ENCODE results near the gene PTPRC. TPM values are rescaled to one million over a fixed set of nuclear protein-coding genes. Genes with fewer than 3 reads are reported as not detected.
"Not testable (repeated sequence)": the region's sequence is repeated elsewhere in the genome, so short reads cannot be mapped to it uniquely, and the experiment has no call there.

The PTPRC gene, protein sequence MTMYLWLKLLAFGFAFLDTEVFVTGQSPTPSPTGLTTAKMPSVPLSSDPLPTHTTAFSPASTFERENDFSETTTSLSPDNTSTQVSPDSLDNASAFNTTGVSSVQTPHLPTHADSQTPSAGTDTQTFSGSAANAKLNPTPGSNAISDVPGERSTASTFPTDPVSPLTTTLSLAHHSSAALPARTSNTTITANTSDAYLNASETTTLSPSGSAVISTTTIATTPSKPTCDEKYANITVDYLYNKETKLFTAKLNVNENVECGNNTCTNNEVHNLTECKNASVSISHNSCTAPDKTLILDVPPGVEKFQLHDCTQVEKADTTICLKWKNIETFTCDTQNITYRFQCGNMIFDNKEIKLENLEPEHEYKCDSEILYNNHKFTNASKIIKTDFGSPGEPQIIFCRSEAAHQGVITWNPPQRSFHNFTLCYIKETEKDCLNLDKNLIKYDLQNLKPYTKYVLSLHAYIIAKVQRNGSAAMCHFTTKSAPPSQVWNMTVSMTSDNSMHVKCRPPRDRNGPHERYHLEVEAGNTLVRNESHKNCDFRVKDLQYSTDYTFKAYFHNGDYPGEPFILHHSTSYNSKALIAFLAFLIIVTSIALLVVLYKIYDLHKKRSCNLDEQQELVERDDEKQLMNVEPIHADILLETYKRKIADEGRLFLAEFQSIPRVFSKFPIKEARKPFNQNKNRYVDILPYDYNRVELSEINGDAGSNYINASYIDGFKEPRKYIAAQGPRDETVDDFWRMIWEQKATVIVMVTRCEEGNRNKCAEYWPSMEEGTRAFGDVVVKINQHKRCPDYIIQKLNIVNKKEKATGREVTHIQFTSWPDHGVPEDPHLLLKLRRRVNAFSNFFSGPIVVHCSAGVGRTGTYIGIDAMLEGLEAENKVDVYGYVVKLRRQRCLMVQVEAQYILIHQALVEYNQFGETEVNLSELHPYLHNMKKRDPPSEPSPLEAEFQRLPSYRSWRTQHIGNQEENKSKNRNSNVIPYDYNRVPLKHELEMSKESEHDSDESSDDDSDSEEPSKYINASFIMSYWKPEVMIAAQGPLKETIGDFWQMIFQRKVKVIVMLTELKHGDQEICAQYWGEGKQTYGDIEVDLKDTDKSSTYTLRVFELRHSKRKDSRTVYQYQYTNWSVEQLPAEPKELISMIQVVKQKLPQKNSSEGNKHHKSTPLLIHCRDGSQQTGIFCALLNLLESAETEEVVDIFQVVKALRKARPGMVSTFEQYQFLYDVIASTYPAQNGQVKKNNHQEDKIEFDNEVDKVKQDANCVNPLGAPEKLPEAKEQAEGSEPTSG (N-terminal part only)
- 100 to 1,000 TPM; 700 to 862 TPM for total RNA-seq

DNA sequence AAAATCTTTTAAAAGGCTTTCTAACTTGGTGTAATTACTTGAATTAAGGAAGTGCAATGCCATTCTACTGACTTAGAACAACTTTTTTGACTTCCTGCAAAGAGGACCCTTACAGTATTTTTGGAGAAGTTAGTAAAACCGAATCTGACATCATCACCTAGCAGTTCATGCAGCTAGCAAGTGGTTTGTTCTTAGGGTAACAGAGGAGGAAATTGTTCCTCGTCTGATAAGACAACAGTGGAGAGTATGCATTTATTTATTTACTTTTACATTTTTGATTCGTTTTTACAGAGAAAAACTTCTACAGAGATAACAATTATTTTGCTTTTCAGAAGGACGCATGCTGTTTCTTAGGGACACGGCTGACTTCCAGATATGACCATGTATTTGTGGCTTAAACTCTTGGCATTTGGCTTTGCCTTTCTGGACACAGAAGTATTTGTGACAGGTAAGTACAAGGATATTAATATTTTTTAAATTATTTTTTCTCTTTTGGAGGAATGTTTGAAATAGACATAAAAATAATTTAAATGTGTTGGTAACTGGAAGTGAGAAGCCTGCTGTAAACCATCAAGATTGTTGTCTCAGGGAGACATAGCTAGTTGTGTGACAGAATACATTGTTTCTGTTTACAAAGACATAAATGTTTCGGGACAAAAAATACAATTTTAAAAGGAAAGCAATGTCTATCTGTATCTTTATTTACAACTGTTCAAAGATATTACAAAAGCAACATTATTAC, at the start of gene PTPRC:
Gene PTPRC (plus strand): TSS at position 147 of the 742 bp plus-strand sequence. CDS start 229 bp downstream, at position 376.
- peaks cover 54% of the 10 kb centered on the region for H3K36me3 Mint-ChIP-seq (ENCODE audit: low read depth)
- ChIA-PET POLR2A (interaction anchor here (0.6 to 1.9 kb wide), 8 partner anchors 14 to 115 kb away, joined by 3 to 9 read pairs (median 4); no protein-coding TSS in a partner anchor), CTCF (interaction anchor here (1.0 to 10.6 kb wide), 5 partner anchors 11 to 44 kb away, joined by 3 to 109 read pairs (median 4); no protein-coding TSS in a partner anchor)
- peaks cover 12% of the 10 kb centered on the region for H3K9me3 Mint-ChIP-seq
- peak; percentile 63 for DNase-seq
- H3K4me3 Mint-ChIP-seq: peak within 1 kb of the TSS; percentile 84
- no peaks in the 10 kb centered on the region for H3K27me3 Mint-ChIP-seq
- H3K27ac Mint-ChIP-seq: peak within 1 kb of the TSS; percentile 95
- peaks cover 51% of the 10 kb centered on the region for H3K4me1 Mint-ChIP-seq

DNA sequence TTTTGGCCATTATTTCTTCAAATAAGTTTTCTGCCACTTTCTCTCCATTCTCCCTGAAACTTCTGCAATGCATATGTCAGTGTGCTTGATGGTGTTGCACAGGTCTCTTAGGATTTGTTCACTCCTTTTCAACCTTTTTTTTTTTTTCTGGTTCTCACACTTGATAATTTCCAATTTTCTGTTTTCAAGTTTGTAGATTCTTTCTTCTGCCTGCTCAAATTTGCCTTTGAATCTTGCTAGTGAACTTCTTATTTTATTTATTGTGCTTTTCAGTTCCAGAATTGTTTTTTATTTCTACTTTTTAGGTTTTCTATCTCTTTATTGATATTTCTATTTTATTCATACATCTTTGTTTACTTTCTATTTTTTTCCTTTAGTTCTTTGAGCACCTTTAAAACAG, 48.4 kb upstream of the PTPRC start:
- Mint-ChIP-seq H3K36me3 (ENCODE audit: low read depth) (peaks cover 37% of the 10 kb centered on the region), H3K27ac (no peak overlapping the region), H3K9me3 (peaks cover 28% of the 10 kb centered on the region), H3K27me3 (no peaks in the 10 kb centered on the region), H3K4me1 (peaks cover 7% of the 10 kb centered on the region), H3K4me3 (no peak overlapping the region)
- ChIA-PET CTCF (no interaction called here), POLR2A (no interaction called here)
- no peak for DNase-seq

DNA sequence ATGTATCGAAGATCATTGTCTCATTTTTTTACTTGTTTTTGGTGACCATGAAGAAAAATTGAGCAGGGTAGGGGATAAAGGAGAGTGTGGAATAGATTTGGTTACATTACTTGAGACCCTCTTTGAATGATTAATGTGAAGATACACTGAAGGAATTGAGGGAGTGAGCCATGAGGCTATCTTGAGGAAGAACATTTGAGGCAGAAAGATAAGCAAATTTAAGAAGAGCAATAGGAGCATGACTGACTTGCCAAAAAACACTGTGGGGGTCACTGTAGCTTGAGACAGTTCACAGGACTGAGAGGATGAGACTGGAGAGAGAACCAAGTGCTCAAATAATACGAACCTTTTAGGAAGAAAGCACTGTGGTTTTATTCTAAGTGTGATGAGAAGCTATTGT, 43.1 kb upstream of the PTPRC start:
- Mint-ChIP-seq H3K4me1 (peaks cover 47% of the 10 kb centered on the region), H3K27ac (no peak overlapping the region), H3K9me3 (peaks cover 30% of the 10 kb centered on the region), H3K36me3 (ENCODE audit: low read depth) (peaks cover 46% of the 10 kb centered on the region), H3K27me3 (no peaks in the 10 kb centered on the region), H3K4me3 (no peak overlapping the region)
- DNase-seq: no peak
- CTCF ChIA-PET: interaction anchor here (0.6 to 1.0 kb wide), 3 partner anchors 9 to 17 kb away, joined by 3 to 4 read pairs (median 3); no protein-coding TSS in a partner anchor
- POLR2A ChIA-PET: no interaction called here

DNA sequence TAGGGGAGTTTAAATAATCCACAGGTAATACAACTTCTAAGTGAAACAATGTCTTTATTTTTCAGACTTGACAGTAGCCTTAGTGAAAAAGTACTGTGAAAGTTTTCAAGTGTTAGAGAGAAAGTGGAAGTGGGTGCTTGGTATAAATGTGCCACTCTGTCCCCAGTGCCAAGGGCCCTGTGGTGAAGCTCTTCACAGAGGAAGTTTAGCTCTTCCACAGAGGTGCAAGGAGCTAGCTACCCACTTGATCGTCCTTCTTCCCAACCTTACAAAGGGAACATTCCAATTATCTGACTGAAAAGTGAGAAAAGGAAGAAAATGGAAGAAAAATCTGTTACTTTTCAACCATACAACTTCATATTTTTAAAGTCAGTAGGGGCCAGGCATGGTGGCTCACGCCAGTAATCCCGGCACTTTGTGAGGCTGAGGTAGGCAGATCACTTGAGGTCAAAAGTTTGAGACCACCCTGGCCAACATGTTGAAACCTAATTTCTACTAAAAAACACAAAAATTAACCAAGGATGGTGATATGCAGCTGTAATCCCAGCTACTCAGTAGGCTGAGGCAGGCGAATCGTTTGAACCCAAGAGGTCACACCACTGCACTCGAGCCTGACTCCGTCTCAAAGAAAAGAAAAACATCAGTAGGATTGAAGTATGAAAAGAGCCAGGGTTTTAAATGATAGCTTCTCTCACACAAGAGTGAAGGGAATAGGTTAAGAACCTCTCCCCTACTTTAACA, 41.0 kb upstream of the PTPRC start:
- peak overlapping the region; percentile 33 for H3K4me3 Mint-ChIP-seq
- H3K36me3 Mint-ChIP-seq (ENCODE audit: low read depth): peaks cover 59% of the 10 kb centered on the region
- POLR2A ChIA-PET: interaction anchor here (0.7 kb wide), 1 partner anchor 27 kb away, joined by 3 read pairs; no protein-coding TSS in a partner anchor
- no peaks in the 10 kb centered on the region for H3K27me3 Mint-ChIP-seq
- H3K27ac Mint-ChIP-seq: peak overlapping the region; percentile 61
- CTCF ChIA-PET: interaction anchor here (0.6 to 2.0 kb wide), 6 partner anchors 13 to 81 kb away, joined by 3 to 5 read pairs (median 4); no protein-coding TSS in a partner anchor
- peaks cover 67% of the 10 kb centered on the region for H3K4me1 Mint-ChIP-seq
- no peak for DNase-seq
- peaks cover 42% of the 10 kb centered on the region for H3K9me3 Mint-ChIP-seq

DNA sequence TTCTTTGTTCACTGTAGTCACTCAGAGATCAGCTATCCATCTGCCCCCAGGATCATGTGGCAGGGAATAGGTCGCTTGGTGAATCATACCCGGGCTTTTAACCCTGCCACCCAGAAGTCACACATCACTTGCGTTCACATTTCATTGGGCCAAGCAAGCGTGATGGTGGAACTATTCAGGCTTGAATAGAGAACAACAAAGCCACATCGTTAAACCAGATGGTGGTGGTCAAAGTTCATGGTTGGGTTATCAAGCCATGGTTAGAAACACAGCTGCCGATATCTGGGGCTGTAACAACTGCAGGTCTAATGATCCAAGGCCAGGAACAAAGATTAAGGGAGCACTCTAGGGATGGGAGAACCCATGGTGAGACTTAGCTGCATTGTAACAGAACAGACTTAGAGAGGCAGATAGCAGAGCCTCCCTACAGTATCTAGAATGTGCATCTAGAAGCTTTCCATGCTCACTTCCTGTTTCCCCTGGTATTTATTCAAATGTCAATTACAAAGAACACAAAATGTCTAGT, 40.0 kb upstream of the PTPRC start:
- Mint-ChIP-seq H3K36me3 (ENCODE audit: low read depth) (peaks cover 60% of the 10 kb centered on the region), H3K4me3 (no peak overlapping the region), H3K9me3 (peaks cover 41% of the 10 kb centered on the region), H3K4me1 (peaks cover 71% of the 10 kb centered on the region), H3K27me3 (no peaks in the 10 kb centered on the region), H3K27ac (peak overlapping the region; percentile 60)
- CTCF ChIA-PET: interaction anchor here (0.8 to 2.0 kb wide), 6 partner anchors 9 to 26 kb away, joined by 3 to 7 read pairs (median 4); no protein-coding TSS in a partner anchor
- no peak for DNase-seq
- POLR2A ChIA-PET: no interaction called here

DNA sequence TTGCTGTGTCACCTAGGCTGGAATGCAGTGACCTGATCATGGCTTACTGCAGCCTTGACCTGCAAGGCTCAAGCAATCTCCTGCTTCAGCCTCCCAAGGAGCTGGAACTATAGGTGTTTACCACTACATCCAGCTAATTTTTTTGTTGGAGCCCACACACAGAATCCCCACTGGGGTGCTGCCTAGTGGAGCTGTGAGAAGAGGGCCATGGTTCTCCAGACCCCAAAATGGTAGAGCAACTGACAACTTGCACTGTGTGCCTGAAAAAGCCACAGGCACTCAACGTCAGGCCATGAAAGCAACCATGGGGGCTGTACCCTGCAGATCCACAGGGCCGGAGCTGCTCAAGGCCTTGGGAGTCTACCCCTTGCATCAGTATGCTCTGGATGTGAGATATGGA, 39.1 kb upstream of the PTPRC start:
- Mint-ChIP-seq H3K4me1 (peaks cover 76% of the 10 kb centered on the region), H3K36me3 (ENCODE audit: low read depth) (peaks cover 54% of the 10 kb centered on the region), H3K9me3 (peaks cover 41% of the 10 kb centered on the region), H3K27me3 (no peaks in the 10 kb centered on the region), H3K4me3 (no peak overlapping the region), H3K27ac (peak overlapping the region; percentile 39)
- ChIA-PET POLR2A (no interaction called here), CTCF (interaction anchor here (1.6 to 1.8 kb wide), 2 partner anchors 8 to 11 kb away, joined by 7 read pairs; no protein-coding TSS in a partner anchor)
- DNase-seq: no peak

DNA sequence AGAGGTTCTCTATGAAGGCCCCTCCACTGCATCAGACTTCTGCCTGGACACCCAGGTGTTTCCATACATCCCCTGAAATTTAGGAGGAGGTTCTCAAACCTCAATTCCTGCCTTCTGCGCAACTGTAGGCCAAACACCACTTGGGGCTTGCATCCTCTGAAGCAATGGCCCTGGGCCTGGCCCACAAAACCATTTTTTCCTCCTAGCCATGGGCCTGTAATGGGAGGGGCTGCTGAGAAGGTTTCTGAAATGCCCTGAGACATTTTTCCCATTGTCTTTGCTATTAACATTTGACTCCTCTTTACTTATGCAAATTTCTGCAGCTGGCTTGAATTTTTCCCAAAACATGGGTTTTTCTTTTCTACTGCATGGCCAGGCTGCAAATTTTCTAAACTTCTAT, 37.9 kb upstream of the PTPRC start:
- CTCF ChIA-PET: no interaction called here
- no peak overlapping the region for H3K4me3 Mint-ChIP-seq

DNA sequence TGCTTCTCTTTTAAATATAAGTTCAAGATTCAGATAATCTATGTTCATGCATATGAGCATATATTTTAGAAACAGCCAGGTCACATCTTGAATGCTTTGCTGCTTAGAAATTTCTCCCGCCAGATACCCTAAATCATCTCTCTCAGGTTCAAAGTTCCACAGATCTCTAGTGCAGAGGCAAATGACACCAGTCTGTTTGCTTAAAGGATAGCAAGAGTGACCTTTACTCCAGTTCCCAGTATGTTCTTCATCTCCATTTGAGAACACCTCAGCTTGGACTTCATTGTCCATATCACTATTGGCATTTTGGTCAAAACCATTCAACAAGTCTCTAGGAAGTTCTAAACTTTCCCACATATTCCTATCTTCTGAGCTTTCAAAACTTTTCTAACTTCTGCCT, 37.5 kb upstream of the PTPRC start:
- CTCF ChIA-PET, H3K27me3 Mint-ChIP-seq, H3K4me3 Mint-ChIP-seq, H3K27ac Mint-ChIP-seq, DNase-seq, POLR2A ChIA-PET: not testable (repeated sequence)
- peaks cover 42% of the 10 kb centered on the region for H3K36me3 Mint-ChIP-seq (ENCODE audit: low read depth)
- peaks cover 35% of the 10 kb centered on the region for H3K9me3 Mint-ChIP-seq
- peaks cover 72% of the 10 kb centered on the region for H3K4me1 Mint-ChIP-seq

More for the DNA sequence above, 37.9 kb upstream of the PTPRC start:
- POLR2A ChIA-PET: no interaction called here
- Mint-ChIP-seq H3K36me3 (ENCODE audit: low read depth) (peaks cover 45% of the 10 kb centered on the region), H3K27ac (peak overlapping the region; percentile 39), H3K9me3 (peaks cover 37% of the 10 kb centered on the region), H3K27me3 (no peaks in the 10 kb centered on the region), H3K4me1 (peaks cover 71% of the 10 kb centered on the region)
- DNase-seq: no peak

DNA sequence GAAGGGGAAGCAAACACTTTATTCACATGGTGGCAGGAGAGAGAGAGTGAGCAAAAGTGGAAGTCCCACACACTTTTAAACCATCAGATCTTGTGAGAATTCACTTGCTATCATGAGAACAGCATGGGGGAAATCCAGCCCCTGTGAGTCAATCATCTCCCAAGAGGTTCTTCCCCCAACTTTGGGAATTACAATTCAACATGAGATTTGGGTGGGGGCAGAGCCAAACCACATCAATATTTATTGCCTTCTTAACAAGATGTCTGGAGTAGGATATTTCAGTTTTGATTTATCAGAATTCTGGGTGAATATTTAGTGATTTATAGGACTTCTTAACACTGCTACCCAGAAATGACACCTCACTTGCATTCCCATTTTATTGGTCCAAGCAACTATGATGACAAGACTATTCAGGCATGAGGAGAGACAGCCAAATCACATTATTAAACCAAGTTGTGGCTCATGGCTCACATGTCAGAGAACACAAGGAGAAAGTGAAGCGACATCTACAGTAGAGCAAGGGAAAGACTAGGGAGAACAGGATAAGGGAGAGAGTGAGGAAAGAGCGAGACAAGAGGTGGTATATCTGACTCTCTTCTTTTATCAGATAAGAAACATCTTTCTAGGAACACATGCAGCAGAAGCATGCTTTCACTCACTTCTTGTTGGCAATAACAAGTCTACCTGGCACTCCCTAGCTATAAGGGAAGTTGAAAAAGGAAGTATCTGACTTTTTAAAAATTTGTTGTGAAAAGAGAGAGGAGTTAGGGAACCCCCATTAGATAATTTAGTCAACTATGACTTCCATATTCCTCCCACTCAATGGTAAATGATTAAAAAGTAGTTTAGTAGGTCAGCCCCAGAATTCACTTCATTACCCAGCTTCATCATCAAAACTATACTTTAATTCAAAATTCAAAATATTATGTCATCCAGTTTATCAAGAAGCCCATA, 36.6 kb upstream of the PTPRC start:
- CTCF ChIA-PET: interaction anchor here (1.3 to 1.6 kb wide), 2 partner anchors 9 kb away, joined by 3 read pairs; no protein-coding TSS in a partner anchor
- Mint-ChIP-seq H3K4me3 (no peak overlapping the region), H3K27me3 (no peaks in the 10 kb centered on the region), H3K9me3 (peaks cover 33% of the 10 kb centered on the region), H3K4me1 (peaks cover 75% of the 10 kb centered on the region), H3K36me3 (ENCODE audit: low read depth) (peaks cover 39% of the 10 kb centered on the region), H3K27ac (no peak overlapping the region)
- POLR2A ChIA-PET: no interaction called here
- DNase-seq: no peak

DNA sequence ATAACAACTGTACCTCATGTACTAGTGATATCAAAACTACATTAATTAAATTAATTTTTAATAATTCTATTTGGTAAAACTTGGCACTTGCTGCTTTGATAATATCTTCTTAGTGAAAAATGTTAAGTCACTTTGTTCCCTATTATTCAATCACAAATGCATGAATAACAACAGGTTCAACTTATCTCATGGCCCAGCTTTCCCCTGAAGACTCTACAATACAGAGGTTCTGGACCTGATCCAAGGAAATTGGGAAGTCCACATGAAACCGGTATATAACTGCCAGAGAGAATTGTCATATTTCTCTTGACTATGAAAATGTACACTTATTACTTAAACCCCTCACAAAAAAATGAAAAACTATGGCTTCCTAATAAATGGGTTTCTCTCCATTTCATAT, 33.9 kb upstream of the PTPRC start:
- Mint-ChIP-seq H3K4me3 (no peak overlapping the region), H3K27ac (no peak overlapping the region), H3K9me3 (peaks cover 26% of the 10 kb centered on the region), H3K27me3 (no peaks in the 10 kb centered on the region), H3K36me3 (ENCODE audit: low read depth) (peaks cover 30% of the 10 kb centered on the region), H3K4me1 (peaks cover 60% of the 10 kb centered on the region)
- ChIA-PET POLR2A (interaction anchor here (0.6 kb wide), 1 partner anchor 10 kb away, joined by 5 read pairs; no protein-coding TSS in a partner anchor), CTCF (interaction anchor here (1.0 kb wide), 1 partner anchor 11 kb away, joined by 3 read pairs; no protein-coding TSS in a partner anchor)
- DNase-seq: no peak
